Activated T-helper 2 cell treated with anti-CD3 and anti-CD28 coated beads, Interferon-gamma antibody, Interleukin-2, Interleukin-4, amounts not matched to agents 10 μg/mL and 5 μg/mL and 100 μg/mL, durations not matched to agents 14 hours and 24 hours and 36 hours (primary cell): ENCODE measurements around the gene RALGAPA1. TPM values are rescaled to one million over a fixed set of nuclear protein-coding genes. Genes with fewer than 3 reads are reported as not detected.
A peak's percentile ranks its signal among the peaks of the same experiment; 100 is the strongest.
"Not testable (repeated sequence)": the region's sequence is repeated elsewhere in the genome, so short reads cannot be mapped to it uniquely, and the experiment has no call there.

Experiments used
- DNase-seq: peaks from one replicate; pipeline ENCODE4 v3.0.0; 2021; ENCODE audit warnings: low spot score
- H3K27ac Mint-ChIP-seq: one replicate; pipeline ENCODE4 v1.8.0; 2021; ENCODE audit warnings: mixed read lengths
- H3K27me3 Mint-ChIP-seq: one replicate; pipeline ENCODE4 v1.8.0; 2021; ENCODE audit warnings: low read depth, mixed read lengths
- H3K36me3 Mint-ChIP-seq: one replicate; pipeline ENCODE4 v1.8.0; 2021; ENCODE audit warnings: low read depth, mixed read lengths
- H3K4me1 Mint-ChIP-seq: one replicate; pipeline ENCODE4 v1.8.0; 2021; ENCODE audit warnings: low read depth, mixed read lengths
- H3K4me3 Mint-ChIP-seq: one replicate; pipeline ENCODE4 v1.8.0; 2021; ENCODE audit warnings: low read depth, mild to moderate bottlenecking, moderate library complexity, mixed read lengths
- H3K9me3 Mint-ChIP-seq: one replicate; pipeline ENCODE4 v1.8.0; 2021; ENCODE audit warnings: mixed read lengths
- intact Hi-C: fragments of 100-400 bp; cut with micrococcal nuclease; formaldehyde crosslinking; loops from one replicate; pipeline ENCODE4 v1.15.1; 2023
- total RNA-seq: library from RNA; stranded (reverse); gene quantifications from 2 replicates; pipeline ENCODE4 v1.2.3, GENCODE V29; 2022

The RALGAPA1 gene
- total RNA-seq, 1 donor from 2014 or later: 34.7 TPM

DNA sequence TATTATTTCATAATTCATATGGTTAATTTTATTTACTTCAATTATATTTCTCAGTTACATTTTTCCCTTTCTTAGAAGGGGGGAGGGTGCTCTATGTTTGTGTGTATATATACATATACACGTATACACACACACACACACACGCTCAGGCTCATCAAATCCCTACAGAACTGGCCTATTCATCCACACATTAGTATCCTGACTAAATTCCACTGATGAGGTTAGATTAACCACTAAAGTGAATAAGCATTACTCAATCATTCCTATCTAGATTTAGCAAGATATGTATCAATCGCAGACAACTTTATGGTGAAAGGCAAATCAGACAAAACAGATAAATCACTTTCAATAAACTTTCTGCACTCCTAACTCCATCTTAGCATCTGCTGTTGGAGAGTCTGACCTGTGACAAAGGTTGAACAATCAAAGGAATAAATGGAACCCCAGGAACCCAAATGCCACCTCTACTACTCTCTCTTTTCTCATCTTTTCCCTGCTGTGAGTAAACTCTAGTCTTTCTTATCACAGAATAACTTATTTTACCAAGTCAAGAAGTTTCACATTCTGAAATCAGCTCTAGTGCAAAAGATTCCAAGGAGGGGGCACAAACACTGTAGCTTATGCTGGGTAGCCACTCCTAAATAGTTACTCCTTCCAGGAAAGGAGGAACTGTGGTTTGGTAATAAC, 67.6 kb downstream of the RALGAPA1 start:
- Mint-ChIP-seq H3K27me3 (peaks cover 3% of the 10 kb centered on the region), H3K9me3 (no peaks in the 10 kb centered on the region), H3K4me3 (no peak overlapping the region), H3K36me3 (peaks cover 34% of the 10 kb centered on the region), H3K27ac (peak overlapping the region; percentile 54), H3K4me1 (peaks cover 22% of the 10 kb centered on the region)
- intact Hi-C loops: loop anchor here (2.0 to 5.0 kb wide), 3 partner anchors 53 to 324 kb away; partner anchors contain the start of gene RALGAPA1
- DNase-seq: no peak

DNA sequence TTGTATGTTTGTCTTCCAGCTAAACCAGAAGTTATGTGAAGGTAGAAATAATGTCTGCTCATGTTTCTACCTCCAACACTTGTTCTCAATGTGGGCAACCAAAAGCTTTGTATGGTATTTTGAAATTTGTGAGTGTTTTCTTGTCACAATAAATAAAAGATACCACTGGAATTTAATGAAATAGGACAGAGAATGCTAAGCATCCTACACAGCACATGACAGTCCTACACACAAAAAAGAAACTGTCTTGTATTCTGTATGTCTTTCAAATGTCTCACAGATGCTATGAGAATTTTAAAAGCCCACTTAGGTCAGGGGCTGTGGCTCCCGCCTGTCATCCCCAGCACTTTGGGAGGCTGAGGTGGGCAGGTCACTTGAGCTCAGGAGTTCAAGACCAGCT, 68.9 kb downstream of the RALGAPA1 start:
- intact Hi-C loops: loop anchor here (5.0 kb wide), 2 partner anchors 67 to 323 kb away; partner anchors contain the start of gene RALGAPA1
- no peak overlapping the region for H3K4me3 Mint-ChIP-seq
- no peaks in the 10 kb centered on the region for H3K9me3 Mint-ChIP-seq
- H3K4me1 Mint-ChIP-seq: peaks cover 22% of the 10 kb centered on the region
- H3K27me3 Mint-ChIP-seq: peaks cover 3% of the 10 kb centered on the region
- DNase-seq: no peak
- H3K27ac Mint-ChIP-seq: no peak overlapping the region
- peaks cover 40% of the 10 kb centered on the region for H3K36me3 Mint-ChIP-seq

DNA sequence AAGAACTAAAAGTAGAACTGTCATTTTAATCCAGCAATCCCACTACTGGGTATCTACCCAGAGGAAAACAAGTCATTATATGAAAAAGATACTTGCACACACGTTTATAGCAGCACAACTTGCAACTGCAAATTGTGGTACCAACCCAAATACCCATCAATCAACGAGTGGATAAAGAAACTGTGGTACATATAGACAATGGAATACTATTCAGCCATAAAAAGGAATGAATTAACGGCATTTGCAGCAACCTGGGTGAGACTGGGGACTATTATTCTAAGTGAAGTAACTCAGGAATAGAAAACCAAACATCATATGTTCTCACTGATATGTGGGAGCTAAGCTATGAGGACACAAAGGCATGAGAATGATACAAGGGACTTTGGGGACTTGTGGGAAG, 73.9 kb downstream of the RALGAPA1 start:
- H3K4me1 Mint-ChIP-seq: peaks cover 15% of the 10 kb centered on the region
- H3K4me3 Mint-ChIP-seq, DNase-seq, H3K27ac Mint-ChIP-seq, H3K27me3 Mint-ChIP-seq, intact Hi-C loops, H3K9me3 Mint-ChIP-seq: not testable (repeated sequence)
- peaks cover 58% of the 10 kb centered on the region for H3K36me3 Mint-ChIP-seq

DNA sequence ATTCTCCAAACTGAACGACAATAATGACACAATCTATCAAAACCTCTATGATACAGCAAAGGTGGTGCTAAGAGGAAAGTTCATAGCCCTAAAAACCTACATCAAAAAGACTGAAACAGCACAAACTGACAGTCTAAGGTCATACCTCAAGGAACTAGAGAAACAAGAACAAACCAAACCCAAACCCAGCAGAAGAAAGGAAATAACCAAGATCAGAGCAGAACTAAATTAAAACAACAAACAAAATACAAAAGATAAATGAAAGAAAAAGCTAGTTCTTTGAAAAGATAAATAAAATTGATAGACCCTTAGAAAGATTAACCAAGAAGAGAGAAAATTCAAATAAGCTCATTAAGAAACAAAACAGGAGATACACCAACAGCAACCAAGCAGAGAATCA, 75.6 kb downstream of the RALGAPA1 start:
- H3K27me3 Mint-ChIP-seq, H3K4me3 Mint-ChIP-seq, H3K27ac Mint-ChIP-seq, intact Hi-C loops, H3K9me3 Mint-ChIP-seq, DNase-seq: not testable (repeated sequence)
- peaks cover 51% of the 10 kb centered on the region for H3K36me3 Mint-ChIP-seq
- peaks cover 15% of the 10 kb centered on the region for H3K4me1 Mint-ChIP-seq

DNA sequence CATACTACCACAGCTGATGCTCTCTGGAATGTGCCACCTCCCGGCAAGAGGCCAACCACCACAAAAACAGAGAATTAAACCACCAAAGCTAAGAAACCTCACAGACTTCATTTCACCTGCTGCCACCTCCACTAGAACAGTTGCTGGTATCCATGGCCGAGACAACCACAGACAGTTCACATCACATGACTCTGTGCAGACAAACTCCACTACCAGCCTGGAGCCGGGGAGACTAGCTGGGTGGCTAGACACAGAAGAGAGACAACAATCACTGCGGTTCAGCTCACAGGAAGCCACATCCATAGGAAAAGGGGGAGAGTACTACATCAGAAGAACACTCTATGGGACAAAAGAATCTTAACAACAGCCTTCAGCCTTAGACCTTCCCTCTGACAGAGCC, 78.2 kb downstream of the RALGAPA1 start:
- Mint-ChIP-seq H3K27me3 (no peaks in the 10 kb centered on the region), H3K36me3 (peaks cover 38% of the 10 kb centered on the region), H3K4me3 (no peak overlapping the region), H3K27ac (no peak overlapping the region), H3K4me1 (peaks cover 16% of the 10 kb centered on the region), H3K9me3 (no peaks in the 10 kb centered on the region)
- no peak for DNase-seq
- intact Hi-C loops: no loop called here

DNA sequence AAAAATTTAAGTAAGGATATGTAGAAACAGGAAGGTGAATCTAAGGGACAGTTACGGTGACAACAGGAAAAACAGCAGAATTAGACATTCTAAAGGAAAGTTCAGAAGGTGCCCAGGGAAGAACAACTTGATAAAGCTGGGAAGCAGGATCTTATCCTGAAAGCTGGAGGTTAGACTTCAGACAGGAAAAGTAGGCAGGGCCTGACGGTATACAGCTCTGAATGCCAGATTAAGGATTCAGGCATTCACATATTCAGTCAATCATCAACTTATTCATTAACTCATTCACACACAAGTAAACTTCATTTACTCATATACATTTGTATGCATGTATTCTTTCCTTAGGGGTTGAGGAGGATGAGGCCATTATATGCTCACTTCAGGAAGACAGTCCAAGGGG, 81.3 kb downstream of the RALGAPA1 start:
- no peak overlapping the region for H3K4me3 Mint-ChIP-seq
- H3K9me3 Mint-ChIP-seq: no peaks in the 10 kb centered on the region
- peaks cover 15% of the 10 kb centered on the region for H3K36me3 Mint-ChIP-seq
- no peaks in the 10 kb centered on the region for H3K27me3 Mint-ChIP-seq
- intact Hi-C loops: no loop called here
- peaks cover 10% of the 10 kb centered on the region for H3K4me1 Mint-ChIP-seq
- H3K27ac Mint-ChIP-seq: no peak overlapping the region
- DNase-seq: no peak

DNA sequence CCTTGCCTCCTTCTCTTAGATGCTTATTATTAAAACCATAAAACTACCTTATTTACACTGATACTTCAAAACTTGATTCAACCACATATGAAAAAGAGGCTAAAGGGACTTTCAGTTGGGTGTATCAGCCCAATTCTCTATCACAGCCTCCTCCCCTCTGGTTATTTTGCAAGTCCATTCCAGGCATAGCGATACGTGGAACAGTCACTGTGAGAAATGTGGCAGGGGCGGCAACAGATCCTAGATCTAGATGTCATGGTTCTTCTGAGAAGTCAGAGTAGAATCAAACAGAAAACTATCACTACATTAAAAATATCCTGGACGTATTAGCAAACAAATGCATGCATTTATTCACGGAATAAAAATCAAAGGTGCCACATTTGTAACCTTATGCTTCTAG, 83.2 kb downstream of the RALGAPA1 start:
- Mint-ChIP-seq H3K4me1 (peaks cover 7% of the 10 kb centered on the region), H3K4me3 (no peak overlapping the region), H3K9me3 (no peaks in the 10 kb centered on the region), H3K36me3 (peaks cover 10% of the 10 kb centered on the region), H3K27ac (no peak overlapping the region), H3K27me3 (no peaks in the 10 kb centered on the region)
- intact Hi-C loops: no loop called here
- DNase-seq: no peak

DNA sequence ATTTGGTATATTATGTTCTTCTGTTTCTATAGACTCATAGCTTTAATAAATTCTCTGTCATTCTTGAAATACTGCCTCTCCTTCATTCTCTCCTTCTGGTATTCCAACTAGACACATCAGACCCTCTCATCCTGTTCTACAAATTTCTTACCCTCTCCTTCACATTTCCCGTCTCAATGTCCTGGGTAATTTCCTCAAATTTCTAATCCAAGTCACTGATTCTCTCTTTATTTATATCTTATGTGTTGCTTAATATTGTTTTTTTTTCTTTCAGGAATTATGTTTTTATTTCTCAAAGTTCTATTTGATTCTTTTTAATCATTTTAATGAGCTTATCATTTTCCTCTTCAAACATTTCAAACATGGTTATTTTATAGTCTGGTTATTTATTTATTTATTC, 94.0 kb downstream of the RALGAPA1 start:
- Mint-ChIP-seq H3K27me3 (no peaks in the 10 kb centered on the region), H3K9me3 (no peaks in the 10 kb centered on the region), H3K4me1 (no peaks in the 10 kb centered on the region), H3K27ac (no peak overlapping the region), H3K4me3 (no peak overlapping the region), H3K36me3 (peaks cover 22% of the 10 kb centered on the region)
- intact Hi-C loops: no loop called here
- no peak for DNase-seq

DNA sequence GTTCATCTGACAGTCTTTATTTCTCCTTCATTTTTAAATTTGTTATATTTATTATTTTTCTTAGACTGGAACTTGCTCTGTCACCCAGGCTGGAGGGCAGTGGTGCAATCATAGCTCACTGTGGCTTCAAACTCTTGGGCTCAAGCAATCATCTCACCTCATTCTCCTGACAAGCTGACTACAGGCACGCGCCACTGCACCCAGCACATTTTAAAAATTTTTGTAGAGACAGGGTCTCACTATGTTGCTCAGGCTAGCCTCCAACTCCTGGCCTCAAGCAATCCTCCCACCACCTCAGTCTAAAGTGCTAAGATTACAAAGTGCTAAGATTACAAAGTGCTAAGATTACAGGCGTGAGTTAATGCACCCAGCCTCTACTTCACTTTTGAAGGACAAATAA, 96.6 kb downstream of the RALGAPA1 start:
- intact Hi-C loops: no loop called here
- Mint-ChIP-seq H3K4me1 (no peaks in the 10 kb centered on the region), H3K27me3 (no peaks in the 10 kb centered on the region), H3K4me3 (no peak overlapping the region), H3K9me3 (no peaks in the 10 kb centered on the region), H3K36me3 (peaks cover 26% of the 10 kb centered on the region), H3K27ac (no peak overlapping the region)
- DNase-seq: no peak

DNA sequence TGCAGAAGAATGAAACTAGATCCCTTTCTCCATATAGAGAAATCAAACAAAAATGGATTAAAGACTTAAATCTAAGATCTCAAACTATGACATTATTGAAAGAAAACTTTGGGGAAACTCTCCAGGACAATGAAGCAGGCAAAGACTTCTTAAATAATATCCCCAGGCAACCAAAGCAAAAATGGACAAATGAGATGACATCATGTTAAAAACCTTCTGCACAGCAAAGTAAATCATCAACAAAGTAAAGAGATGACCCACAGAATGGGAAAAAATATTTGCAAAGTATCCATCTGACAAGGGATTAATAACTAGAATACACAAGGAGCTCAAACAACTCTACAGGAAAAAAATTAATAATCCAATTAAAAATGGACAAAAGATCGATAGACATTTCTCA, 101.0 kb downstream of the RALGAPA1 start:
- DNase-seq: no peak
- Mint-ChIP-seq H3K4me1 (peaks cover 1% of the 10 kb centered on the region), H3K27me3 (no peaks in the 10 kb centered on the region), H3K27ac (no peak overlapping the region), H3K36me3 (peaks cover 22% of the 10 kb centered on the region), H3K4me3 (no peak overlapping the region), H3K9me3 (no peaks in the 10 kb centered on the region)
- intact Hi-C loops: no loop called here

DNA sequence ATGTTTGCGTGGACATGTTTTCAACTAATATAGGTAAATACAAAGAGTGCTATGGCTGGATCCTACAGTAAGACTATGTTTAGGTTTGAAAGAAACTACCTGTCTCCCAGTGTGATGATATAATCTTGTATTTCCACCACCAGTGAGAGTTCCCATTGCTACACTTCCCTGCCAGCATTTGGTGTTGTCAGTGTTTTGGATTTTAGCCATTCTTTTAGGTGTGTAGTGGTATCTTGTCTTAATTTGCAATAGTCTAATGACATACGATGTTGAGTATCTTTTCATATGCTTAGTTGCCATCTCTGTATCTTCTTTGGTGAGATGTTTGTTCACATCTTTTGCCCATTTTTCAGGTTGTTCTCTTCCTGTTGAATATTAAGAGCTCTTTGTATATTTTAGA, 103.5 kb downstream of the RALGAPA1 start:
- intact Hi-C loops: no loop called here
- H3K4me3 Mint-ChIP-seq: no peak overlapping the region

DNA sequence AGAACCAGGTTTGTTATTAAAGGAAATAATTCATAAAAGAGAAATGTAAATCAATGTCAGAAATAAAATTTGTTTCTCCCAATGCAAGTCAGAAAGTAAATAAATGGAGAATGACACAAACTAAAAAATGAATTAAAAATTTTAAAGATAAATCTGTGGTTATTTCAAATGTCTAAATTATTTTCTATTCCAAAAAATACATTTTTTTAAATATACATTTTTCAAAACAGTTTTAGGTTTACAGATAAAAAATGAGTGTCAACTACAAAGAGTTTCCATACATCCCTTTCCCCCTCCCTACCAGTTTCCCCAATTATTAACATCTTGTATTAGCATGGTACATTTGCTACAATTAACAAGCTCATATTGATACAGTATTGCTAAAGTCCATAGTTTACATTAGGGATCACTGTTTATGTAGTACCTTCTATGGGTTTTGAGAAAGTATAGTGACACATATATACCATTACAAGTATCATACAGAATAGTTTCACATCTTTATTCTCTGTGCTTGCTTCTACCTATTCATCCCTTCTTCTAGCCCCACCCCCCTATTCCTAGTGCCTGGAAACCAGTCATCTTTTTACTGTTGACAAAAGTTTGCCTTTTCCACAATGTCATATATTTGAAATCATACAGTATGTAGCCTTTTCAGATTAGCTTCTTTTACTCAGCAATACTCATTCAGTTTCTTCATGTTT, 104.2 kb downstream of the RALGAPA1 start:
- no peak for DNase-seq
- intact Hi-C loops: no loop called here
- peaks cover 1% of the 10 kb centered on the region for H3K4me1 Mint-ChIP-seq
- no peaks in the 10 kb centered on the region for H3K9me3 Mint-ChIP-seq
- no peak overlapping the region for H3K27ac Mint-ChIP-seq
- no peak overlapping the region for H3K4me3 Mint-ChIP-seq
- H3K36me3 Mint-ChIP-seq: peaks cover 22% of the 10 kb centered on the region
- H3K27me3 Mint-ChIP-seq: no peaks in the 10 kb centered on the region

More for the DNA sequence above, 103.5 kb downstream of the RALGAPA1 start:
- no peaks in the 10 kb centered on the region for H3K9me3 Mint-ChIP-seq
- no peaks in the 10 kb centered on the region for H3K27me3 Mint-ChIP-seq
- DNase-seq: no peak
- peaks cover 22% of the 10 kb centered on the region for H3K36me3 Mint-ChIP-seq
- H3K4me1 Mint-ChIP-seq: peaks cover 1% of the 10 kb centered on the region
- no peak overlapping the region for H3K27ac Mint-ChIP-seq

DNA sequence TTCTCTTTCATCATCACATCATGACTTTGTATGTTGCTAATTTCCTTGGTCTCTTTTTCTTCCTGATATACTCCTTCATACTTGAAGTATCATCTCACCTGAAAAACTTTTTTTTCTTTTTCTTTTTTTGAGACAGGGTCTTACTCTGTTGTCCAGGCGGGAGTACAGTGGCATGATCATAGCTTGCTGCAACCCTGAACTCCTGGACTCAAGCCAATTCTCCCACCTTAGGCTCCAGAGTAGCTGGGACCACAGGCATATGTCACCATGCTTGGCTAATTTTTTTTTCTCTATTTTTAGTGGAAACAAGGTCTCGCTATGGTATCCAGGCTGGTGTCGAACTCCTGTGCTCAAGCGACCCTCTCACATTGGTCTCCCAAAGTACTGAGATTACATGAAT, 107.6 kb downstream of the RALGAPA1 start:
- DNase-seq: no peak
- intact Hi-C loops: no loop called here
- Mint-ChIP-seq H3K4me1 (peaks cover 7% of the 10 kb centered on the region), H3K27ac (no peak overlapping the region), H3K4me3 (no peak overlapping the region), H3K9me3 (no peaks in the 10 kb centered on the region), H3K36me3 (peaks cover 10% of the 10 kb centered on the region), H3K27me3 (no peaks in the 10 kb centered on the region)
